ENCODE measurements around the gene RNASET2.
A peak's percentile ranks its signal among the peaks of the same experiment; 100 is the strongest.
"Not testable (repeated sequence)": the region's sequence is repeated elsewhere in the genome, so short reads cannot be mapped to it uniquely, and the experiment has no call there.

RNASET2 gene

DNA sequence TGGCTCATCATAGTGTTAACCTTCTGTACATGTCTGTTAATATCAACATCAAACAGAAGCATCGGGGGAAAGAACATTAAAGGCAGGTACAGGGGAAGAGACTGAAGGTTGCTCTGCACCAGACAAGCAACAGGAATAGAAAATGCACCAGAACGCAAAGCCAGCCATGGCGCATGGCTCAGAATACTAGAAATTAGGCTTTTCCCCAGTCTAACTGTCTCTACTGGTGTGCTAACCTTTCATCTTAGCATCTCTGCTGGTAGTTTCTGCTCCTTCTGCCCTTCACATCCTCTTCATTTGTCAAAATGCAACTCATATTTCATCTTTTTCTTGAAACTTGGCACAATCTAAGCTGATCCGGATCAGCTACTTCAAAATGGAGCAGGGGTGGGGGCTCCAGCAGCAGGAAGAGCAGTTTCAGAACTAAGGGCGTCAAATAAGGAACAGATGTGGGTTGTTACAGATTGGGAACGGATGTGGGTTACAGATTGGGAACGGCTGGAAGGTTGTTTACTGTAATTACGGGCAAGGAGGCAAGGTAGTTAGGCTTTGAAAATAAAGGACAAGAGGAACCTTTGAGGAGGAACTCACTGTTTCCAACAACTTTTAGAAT lies 13.1 kb upstream of the RNASET2 start:
- DNase-seq, result peak in 3 of 4 experiments; percentile 20 to 38 (median 32)

DNA sequence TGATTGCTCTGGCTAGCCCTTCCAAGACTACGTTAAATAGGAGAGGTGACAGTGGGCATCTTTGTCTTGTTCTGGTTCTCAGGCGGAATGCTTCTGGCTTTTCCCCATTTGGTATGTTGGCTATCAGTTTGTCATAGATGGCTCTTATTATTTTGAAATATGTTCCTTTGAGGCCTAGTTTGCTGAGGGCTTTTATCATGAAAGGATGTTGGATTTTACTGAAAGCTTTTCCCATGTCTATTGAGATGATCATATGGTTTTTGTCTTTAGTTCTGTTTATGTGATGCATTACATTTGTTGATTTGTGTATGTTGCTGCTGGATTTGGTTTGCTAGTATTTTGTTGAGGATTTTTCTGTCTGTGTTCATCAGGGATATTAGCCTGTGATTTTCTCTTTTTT lies 9.9 kb upstream of the RNASET2 start:
- DNase-seq, result no peak

DNA sequence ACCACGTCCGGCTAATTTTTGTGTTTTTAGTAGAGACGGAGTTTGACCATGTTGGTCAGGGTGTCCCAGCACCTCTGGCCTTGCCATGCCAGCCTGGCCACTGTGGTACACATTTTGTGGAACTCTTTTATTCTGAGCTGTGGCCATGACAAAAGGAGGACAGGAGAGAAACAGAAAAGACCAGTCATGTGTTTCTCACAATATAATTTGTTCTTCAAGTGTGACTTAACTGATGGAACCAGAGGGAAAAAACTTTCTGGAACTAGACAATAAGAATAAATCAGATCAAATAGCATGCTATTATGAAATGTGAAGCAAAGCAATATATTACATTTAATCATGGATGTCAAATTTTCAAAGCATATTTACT lies 4.2 kb upstream of the RNASET2 start:
- DNase-seq, result no peak

DNA sequence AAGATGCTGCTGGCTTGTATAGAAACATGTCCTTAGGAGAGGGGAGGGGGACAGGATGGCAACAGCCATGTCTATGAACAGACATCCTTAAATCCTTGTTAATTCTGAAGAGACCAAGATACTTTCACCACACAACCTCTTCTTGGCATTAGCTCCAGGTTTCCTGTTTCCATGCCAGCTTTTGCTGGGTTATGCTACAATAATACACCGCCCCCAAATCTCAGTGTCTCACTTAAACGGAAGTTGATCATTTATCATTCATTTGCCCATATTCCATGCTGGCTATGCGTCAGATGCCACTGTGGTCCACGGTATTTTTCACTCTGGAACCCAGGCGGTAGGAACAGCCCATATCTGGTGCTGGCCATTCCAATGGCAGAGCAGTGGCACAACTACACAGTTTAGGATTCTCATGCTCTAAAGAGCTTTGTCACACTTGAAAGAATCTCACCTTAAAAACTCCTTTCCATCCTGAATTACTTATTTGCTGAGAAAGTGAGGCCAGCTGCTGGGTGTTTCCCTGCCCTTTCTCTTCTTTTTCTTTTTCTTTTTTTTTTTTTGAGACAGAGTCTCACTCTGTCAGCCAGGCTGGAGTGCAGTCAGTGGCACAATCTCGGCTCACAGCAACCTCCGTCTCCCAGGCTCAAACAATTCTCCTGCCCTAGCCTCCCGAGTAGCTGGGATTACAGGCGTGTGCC lies 3.7 kb upstream of the RNASET2 start:
- DNase-seq, result peak; percentile 34 to 70 (median 43)

DNA sequence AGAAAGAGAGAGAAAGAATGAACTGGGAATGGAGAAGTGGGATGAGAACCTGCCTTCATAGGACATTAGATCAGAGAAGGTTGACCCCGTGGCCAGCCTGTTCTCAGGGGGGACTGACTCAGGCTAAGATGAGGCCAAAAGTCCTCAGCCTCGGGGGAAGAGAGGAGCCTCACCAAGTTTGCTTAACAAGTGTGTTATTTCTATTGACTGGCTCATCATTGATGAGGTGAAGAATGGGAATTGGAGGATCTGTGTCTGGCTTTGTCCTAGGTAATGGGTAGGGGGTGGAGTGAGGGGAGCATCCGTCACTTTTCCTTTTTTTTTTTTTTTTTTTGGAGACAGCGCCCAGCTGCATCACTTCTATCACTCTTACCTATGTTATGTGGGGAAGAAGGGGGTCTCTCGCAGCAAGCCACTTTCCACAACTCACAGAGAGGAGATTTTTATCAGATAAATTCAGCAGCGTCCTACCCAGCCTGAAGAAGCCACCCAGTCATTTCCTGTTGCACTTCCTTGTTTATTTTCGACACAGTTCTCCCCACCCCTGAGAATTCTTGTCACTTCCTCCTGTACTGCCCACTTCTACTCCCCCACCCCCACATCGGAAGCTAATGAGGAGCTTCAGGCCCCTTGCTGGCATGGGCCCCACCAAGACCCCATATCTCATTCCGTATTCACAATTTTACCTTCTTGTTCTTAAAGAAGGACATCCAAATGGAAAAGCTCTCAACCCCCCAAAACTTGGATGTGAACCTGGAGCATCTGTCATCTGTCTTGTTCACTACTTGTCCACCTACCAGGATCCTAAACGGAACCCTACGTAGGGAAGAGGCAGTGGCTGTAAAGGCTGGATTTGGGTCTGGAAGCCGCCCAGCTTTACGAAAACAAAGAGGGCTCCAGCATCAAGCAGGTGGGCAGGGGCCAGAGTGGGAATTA lies 2.8 kb upstream of the RNASET2 start:
- DNase-seq, result peak; percentile 70 to 91 (median 82)

DNA sequence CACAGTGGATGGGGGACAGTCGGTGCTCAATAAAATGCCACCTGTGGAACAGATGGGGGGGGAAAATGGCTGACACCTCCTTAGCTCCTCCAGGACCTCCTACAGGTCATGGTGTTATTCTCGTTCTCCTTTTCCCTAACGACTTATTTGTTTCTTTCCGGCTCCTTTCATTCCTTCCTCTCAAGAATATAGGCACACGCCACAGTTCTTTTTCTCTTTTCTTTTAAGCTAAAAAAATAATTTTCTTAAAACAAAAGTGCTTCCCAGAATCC lies 1.4 kb upstream of the RNASET2 start:
- peak in 1 of 4 experiments; percentile 17 for DNase-seq

DNA sequence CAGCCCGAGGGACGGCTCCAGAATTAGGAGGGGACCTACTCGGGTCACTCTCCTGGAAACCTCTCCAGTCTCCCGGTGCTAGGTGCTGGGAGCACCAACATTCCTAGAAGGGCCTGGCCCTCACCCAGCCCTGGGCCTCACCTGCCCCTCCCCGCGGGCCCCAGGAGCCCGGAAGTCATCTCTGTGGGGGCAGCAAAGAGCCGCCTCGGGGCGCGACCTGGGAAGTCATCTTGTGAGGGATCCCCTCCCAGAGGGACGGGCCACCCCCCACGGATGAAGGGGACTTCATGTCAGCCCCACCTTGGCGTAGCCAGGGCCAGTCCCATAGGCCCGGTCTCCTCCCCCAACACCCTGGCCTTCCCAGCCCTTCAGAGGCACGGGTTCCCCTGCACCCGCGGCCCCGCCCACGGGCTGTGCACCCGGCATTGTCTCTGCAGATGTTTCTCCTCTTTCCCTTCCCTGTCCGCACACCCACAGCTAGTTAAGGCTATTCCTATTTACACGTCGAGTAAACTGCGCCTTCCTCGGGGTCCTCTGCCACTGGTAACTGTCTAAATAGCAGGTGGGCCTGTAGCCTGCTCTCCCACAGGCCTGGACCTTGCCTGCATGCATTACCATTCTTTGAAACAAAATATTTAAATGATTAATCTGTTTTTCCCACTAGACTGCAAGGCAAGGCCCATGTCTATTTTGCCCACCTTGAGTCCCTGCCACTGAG lies 896 bp upstream of the RNASET2 start:
- peak; percentile 89 to 96 (median 93) for DNase-seq

DNA sequence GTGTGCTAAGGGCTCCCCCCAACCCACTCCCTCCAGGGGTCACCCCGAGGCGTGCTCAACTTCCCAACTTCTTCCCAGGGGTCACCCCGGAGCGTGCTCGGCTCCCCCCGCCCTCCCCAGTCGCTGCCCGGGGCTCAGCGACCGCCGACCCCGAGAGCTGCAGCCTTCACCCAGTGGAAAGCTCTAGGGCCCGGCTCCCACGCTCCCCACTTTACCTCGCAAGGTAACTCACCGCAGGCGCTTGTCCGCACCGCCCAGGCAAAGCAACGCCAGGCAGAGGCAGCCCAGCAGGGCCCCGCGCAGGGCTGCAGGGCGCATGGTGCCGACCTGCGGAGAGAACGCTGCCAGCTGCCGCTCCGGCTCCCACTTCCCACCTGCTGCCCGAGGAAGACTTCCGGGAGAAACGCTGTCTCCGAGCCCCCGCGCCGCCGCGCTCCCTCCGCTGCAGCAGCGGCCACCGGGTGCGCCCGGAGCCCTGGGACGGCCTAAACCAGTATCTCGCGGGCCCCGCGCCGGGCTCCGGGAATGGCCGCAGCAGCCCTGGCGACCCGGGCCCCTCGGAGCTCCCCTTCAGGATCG lies 396 bp downstream of the RNASET2 start:
- peak in 2 of 4 experiments; percentile 30 to 47 for DNase-seq

DNA sequence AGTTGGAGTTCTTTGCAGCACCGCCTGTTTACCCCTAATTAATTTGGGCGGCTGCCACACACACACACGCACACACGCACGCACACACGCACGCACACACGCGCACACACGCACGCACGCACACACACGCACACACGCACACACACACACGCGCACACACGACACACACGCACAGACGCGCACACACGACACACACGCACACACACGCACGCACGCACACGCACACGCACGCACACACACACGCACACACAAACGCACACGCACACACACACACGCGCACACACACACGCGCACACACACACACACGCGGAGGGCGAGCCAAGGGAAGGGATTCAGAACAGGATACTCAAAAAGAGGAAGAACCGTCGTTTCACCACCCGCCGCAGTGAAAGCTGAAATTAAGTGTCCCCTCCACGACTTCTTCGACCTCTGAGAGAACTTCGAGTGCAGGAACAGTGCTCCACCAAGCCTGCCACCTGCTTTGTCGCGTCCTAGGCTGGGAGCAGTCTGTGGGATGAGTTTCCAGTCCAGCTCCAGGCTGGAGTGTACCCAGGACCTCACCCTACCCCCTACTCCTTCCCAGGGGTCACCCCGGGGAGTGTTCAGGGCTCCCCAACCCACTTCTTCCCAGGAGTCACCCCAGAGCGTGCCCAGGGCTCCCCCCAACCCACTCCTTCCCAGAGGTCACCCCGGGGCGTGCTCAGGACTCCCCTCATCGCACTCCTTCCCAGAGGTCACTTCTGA lies 1.1 kb downstream of the RNASET2 start:
- peak; percentile 86 to 90 (median 88) for DNase-seq

DNA sequence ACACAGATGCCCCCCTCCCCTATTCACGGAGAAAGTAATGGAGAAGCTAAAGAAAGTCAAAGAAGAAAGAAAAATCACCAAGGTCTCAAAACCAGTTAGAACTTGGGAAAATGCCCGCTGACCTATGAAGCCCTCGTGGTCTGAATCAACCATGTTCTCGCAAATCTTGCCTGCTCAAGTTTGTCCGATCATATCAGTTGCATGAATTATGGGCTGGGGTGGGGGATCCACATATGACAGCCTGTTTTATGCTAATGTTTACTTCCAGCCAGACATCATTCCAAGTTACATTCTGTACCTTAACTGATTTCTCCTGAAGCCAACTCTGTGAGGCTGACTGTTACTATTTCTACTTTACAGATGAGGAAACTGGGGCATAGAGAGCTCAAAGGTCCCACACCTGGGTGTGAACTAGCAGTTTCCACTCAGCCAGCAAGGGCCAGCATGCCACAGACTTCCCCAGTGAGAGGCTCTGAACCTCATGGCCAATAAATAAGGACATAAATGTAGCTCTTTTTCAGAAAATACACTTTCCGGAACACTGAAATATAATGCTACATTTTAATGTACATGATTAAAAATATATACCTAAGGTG lies 2.1 kb downstream of the RNASET2 start:
- DNase-seq, result no peak

DNA sequence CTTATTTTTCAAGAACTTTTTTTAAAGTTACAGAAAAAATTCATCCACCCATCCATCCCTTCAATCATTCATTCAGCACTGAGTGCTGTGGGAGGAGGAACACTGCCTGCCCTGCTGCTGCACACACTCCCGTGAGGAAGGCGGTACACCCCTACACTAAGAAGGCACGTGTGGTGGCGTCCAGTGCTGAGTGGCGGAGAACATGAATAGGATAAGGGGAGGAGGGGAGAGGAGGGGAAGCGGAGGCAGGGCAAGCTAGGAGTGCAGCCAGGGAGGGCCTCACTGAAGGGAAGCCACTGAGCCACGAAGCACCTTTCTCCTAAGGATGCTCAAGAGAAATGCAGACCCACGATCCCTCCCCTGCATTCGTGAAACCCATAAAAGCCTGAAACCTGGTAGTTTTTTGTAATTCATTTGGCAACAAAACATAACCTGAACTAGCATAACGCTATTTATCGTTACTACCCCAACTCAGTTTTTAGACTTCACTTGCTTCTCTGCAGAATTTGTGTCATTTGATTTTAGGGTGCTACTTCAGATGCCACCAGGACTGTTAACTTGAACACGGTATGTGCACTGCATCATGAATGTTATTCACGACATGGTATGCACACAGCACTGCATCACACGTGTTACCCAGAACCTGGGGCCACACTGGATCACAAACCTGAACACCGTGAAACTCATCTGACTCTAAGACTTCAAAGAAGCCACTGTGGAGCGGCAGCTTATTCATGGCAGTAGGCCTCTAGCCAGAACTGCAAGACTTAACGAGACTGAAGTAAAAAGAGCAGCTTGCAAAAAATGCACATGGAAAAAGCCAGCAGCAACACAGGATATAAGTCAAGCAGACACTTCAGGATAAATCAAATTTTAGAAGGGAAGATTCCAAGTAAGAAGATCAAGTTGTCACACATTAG lies 3.5 kb downstream of the RNASET2 start:
- DNase-seq, result no peak

DNA sequence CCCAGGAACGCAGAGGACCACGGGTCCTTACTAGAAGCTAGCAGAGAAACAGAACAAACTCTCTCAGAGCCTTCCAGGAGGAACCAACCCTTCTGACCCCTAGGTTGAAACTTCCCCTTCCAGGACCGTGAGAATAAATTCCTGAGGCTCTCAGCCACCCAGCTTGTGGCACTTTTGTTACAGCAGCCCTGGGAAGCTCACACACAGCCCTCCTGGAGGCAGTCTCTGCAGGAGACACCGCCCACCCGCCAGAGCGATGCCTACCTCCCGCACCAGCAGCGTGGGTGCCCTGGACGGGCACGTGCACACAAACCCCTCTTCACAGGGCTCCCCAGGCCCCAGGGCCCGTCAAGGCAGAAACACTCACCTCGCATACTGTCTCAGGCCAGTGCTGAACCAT lies 4.2 kb downstream of the RNASET2 start:
- DNase-seq, result peak; percentile 72 to 87 (median 86)

DNA sequence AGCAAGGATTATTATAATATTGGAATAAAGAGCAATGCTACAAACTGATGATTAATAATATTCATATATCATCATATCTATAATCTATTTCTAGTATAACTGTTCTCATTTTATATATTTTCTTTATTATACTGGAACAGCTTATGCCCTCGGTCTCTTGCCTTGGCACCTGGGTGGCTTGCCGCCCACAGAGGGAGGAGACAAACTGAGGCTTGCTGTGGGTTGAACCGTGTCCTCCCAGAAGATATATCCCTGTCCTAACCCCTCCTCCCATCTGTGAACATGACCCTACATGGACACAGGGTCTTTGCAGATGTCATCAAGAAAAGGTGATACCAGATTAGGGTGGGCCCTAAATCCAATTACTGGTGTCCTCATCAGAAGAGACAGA lies 4.7 kb downstream of the RNASET2 start:
- DNase-seq, result no peak

DNA sequence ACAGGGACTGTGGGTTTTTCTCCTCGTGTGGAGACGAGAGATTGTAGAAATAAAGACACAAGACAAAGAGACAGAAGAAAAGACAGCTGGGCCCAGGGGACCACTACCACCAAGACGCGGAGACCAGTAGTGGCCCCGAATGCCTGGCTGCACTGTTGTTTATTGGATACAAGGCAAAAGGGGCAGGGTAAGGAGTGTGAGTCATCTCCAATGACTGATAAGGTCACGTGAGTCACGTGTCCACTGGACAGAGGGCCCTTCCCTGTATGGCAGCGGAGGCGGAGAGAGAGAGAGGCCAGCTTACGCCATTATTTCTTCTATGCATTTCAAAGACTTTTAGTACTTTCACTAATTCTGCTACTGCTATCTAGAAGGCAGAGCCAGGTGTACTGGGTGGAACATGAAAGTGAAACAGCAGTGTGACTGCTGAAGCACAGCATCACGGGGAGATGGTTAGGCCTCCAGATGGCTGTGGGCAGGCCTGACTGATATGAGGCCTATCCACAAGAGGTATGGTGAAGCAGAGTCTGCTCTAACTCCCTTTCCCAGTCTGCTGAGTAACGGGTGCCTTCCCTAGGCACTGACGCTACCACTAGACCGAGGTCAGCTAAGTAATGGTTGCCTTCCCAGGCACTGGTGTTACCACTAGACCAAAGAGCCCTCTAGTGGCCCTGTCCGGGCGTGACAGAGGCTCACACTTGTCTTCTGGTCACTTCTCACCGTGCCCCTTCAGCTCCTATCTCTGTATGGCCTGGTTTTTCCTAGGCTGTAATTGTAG lies 5.3 kb downstream of the RNASET2 start:
- DNase-seq, result peak; percentile 41 to 70 (median 58)

DNA sequence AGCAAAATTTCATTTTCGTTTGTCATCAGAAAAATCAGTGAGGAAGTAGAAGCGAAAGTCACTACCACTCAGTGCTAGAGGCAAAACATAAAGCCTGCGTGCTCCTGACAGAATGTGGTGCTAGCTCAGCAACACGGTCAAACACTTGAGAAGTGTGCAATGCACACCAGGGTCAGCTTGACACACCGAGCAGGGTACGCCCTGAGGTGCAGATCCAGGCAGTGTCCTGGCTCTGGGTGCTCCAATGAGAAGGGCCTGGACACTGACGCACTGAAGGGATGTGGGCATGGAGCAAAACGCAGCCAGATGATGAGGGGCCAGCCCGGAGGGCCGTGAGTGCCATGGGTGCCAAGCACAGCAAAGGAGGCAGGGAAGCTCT lies 5.9 kb downstream of the RNASET2 start:
- peak; percentile 56 to 86 (median 73) for DNase-seq

DNA sequence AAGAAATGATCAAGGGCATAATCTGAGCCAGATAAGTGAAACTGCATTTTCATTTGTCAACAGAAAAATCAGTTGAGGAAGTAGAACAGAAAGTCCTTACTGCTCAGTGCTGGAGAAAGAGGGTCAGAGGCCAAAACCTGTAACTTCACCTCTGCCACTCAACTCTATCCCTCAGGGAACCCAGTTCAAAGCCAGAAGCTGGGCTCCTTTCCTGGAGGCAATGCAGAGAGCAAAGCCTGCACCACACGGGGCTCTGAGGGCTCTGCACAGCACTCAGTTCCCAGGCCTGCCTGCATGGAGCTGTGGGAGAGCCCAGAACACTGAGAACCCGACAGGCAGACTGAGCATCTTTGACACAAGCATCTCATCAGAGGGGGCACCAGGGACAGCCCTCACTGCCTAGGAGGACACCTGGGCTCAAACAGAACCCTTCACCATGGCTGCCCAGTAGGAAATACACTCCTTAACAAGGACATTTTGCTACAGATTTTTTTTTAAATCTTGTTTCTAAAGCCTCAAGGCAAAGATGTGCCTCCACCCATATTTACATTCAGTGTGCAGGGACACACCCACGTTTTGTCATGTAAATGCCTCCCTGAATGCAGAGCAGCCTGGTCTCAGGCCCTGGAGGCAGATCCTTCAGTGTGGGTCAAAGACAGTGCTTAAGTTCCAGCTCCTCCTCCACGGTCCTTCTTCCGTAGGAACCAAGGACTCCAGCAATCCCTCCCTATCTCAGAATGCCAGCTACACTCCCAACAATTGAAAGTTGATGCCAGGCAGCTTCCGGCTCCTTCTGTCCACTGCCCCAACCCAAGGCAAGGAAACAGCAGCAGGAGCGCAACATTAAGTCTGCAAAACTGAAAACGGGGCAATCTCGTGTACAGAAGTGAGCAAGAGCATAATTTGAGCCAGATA lies 6.6 kb downstream of the RNASET2 start:
- DNase-seq, result peak in 3 of 4 experiments; percentile 37 to 67 (median 60)

DNA sequence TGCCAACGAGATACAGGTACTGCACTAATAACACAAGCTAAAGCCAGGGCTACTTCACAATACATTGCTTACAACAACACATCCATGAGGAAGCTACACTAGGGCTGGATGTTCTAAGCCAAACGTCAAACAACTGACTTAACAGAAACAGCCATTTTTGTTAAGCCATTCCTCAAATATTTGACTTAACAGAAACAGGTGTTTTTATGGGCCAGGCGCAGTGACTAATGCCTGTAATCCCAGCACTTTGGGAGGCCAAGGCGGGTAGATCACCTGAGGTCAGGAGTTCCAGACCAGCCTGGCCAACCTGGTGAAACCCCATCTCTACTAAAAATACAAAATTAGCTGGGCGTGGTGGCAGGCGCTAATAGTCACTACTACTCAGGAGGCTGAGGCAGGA lies 7.6 kb downstream of the RNASET2 start:
- not testable (repeated sequence) for DNase-seq

DNA sequence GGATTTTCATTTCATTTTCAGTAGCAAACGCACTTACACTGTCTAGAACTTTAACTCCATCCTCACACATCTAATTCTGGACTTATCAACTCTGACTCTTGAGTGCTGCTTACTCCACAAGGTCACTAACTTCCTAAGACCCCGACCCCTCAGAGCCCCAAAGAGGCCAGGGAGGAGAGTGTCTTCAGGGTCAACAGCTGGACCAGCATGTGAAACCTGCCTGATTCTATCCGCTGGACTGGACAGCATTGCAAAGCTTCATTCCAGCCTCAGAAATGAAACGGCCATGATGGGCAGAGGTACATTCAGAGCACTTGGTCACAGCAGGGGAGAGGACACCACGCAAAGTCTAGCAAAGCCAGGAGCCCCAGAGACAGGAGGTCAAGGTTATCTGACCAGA lies 9.1 kb downstream of the RNASET2 start:
- DNase-seq, result no peak
